SK-N-SH treated with all-trans-retinoic acid at 6 μM for 48 hours (cell line): ENCODE measurements around the gene CHKA.

ENCODE experiments used
- ATAC-seq: fragments of 200-7000 bp; cut with Tn5 transposase; 3 replicates; pipeline ENCODE4 v1.9.1; 2020; ENCODE audit warnings: mild to moderate bottlenecking, moderate library complexity
- ARNTL ChIP-seq: fragments of 450-650 bp; formaldehyde crosslinking; IDR thresholded peaks from 2 replicates; pipeline ENCODE4 v1.5.0; 2020; ENCODE audit warnings: low read depth, mild to moderate bottlenecking, moderate library complexity, borderline replicate concordance
- BACH2 ChIP-seq: fragments of 250-450 bp; sonication (Bioruptor Pico); IDR thresholded peaks from 2 replicates; pipeline ENCODE4 v1.9.0; 2021; ENCODE audit warnings: mild to moderate bottlenecking, borderline replicate concordance
- CSDC2 ChIP-seq: fragments of 250-450 bp; sonication (Bioruptor Pico); IDR thresholded peaks from 2 replicates; pipeline ENCODE4 v1.5.0; 2020; ENCODE audit warnings: mild to moderate bottlenecking, moderate library complexity
- GLIS3 ChIP-seq: fragments of 250-450 bp; sonication (Bioruptor Pico); IDR thresholded peaks from 2 replicates; pipeline ENCODE4 v1.5.0; 2020; ENCODE audit warnings: mild to moderate bottlenecking, moderate library complexity
- ISL1 ChIP-seq: fragments of 250-450 bp; sonication (Bioruptor Pico); IDR thresholded peaks from 2 replicates; pipeline ENCODE4 v2.1.2; 2022; ENCODE audit warnings: mild to moderate bottlenecking, moderate library complexity
- OSR1 ChIP-seq: fragments of 250-450 bp; sonication (Bioruptor Pico); IDR thresholded peaks from 2 replicates; pipeline ENCODE4 v1.8.0; 2022; ENCODE audit warnings: moderate library complexity, mild to moderate bottlenecking, inconsistent platforms
- PPARA ChIP-seq: fragments of 250-450 bp; sonication (Bioruptor Pico); IDR thresholded peaks from 2 replicates; pipeline ENCODE4 v1.5.0; 2020; ENCODE audit warnings: mild to moderate bottlenecking, borderline replicate concordance
- RARB ChIP-seq: fragments of 250-450 bp; sonication (Bioruptor Pico); IDR thresholded peaks from 2 replicates; pipeline ENCODE4 v1.8.0; 2021; ENCODE audit warnings: mild to moderate bottlenecking, moderate library complexity
- SNAI2 ChIP-seq: fragments of 250-450 bp; sonication (Bioruptor Pico); IDR thresholded peaks from 2 replicates; pipeline ENCODE4 v1.5.0; 2020; ENCODE audit warnings: mild to moderate bottlenecking, moderate library complexity
- TOX ChIP-seq: fragments of 250-450 bp; sonication (Bioruptor Pico); IDR thresholded peaks from 2 replicates; pipeline ENCODE4 v1.8.0; 2021; ENCODE audit warnings: mild to moderate bottlenecking, moderate library complexity, borderline replicate concordance
- TSHZ2 ChIP-seq: fragments of 250-450 bp; sonication (Bioruptor Pico); IDR thresholded peaks from 2 replicates; pipeline ENCODE4 v1.5.0; 2020; ENCODE audit warnings: mild to moderate bottlenecking, moderate library complexity
- ZC3H10 ChIP-seq: fragments of 250-450 bp; sonication (Bioruptor Pico); IDR thresholded peaks from 2 replicates; pipeline ENCODE4 v1.5.1; 2021; ENCODE audit warnings: mild to moderate bottlenecking, moderate library complexity
- ZFP3 ChIP-seq: fragments of 250-450 bp; sonication (Bioruptor Pico); IDR thresholded peaks from 2 replicates; pipeline ENCODE4 v1.5.0; 2020; ENCODE audit warnings: mild to moderate bottlenecking, moderate library complexity
- ZFP30 ChIP-seq: fragments of 450-650 bp; formaldehyde crosslinking; IDR thresholded peaks from 2 replicates; pipeline ENCODE4 v1.5.0; 2022; ENCODE audit warnings: mild to moderate bottlenecking, moderate library complexity
- ZNF565 ChIP-seq: fragments of 450-650 bp; formaldehyde crosslinking; conservative IDR thresholded peaks from 2 replicates; pipeline ENCODE4 v1.5.0; 2020; ENCODE audit warnings: low read depth, mild to moderate bottlenecking, moderate library complexity
- ZNF70 ChIP-seq: fragments of 450-650 bp; formaldehyde crosslinking; IDR thresholded peaks from 2 replicates; pipeline ENCODE4 v1.5.0; 2020; ENCODE audit warnings: mild to moderate bottlenecking, moderate library complexity
- ZNF8 ChIP-seq: fragments of 450-650 bp; formaldehyde crosslinking; IDR thresholded peaks from 2 replicates; pipeline ENCODE4 v1.5.0; 2020; ENCODE audit warnings: mild to moderate bottlenecking, moderate library complexity

CHKA gene

GRCh38 chr11:68120273-68121066, 718 bp downstream of the CHKA start:
- no peak for TF ChIP-seq TSHZ2 (CRISPR knock-in tag)
- no peak for TF ChIP-seq ZFP3
- TF ChIP-seq ZNF565 (CRISPR knock-in tag) = no peak
- TF ChIP-seq ZFP30 (CRISPR knock-in tag) = no peak
- ATAC-seq = peak; percentile 4; the same call in 1 of the 3 replicates

GRCh38 chr11:68118706-68119448, 2.3 kb downstream of the CHKA start:
- no peak for ATAC-seq

GRCh38 chr11:68117853-68118470, 3.2 kb downstream of the CHKA start:
- TF ChIP-seq ZNF565 (CRISPR knock-in tag) (no peak), ZC3H10 (CRISPR knock-in tag) (no peak), ARNTL (no peak), OSR1 (CRISPR knock-in tag) (no peak), TOX (CRISPR knock-in tag) (no peak), ISL1 (CRISPR knock-in tag) (no peak), GLIS3 (CRISPR knock-in tag) (no peak), SNAI2 (CRISPR knock-in tag) (no peak), ZFP3 (no peak)
- TF ChIP-seq, all 23 proteins: peak for 0
- no peak for ATAC-seq

More at GRCh38 chr11:68118706-68119448, 2.3 kb downstream of the CHKA start:
- TF ChIP-seq BACH2 (CRISPR knock-in tag) (no peak), TSHZ2 (CRISPR knock-in tag) (no peak), OSR1 (CRISPR knock-in tag) (no peak), ZFP30 (CRISPR knock-in tag) (no peak), ZNF70 (no peak), PPARA (CRISPR knock-in tag) (no peak), ISL1 (CRISPR knock-in tag) (no peak)

GRCh38 chr11:68116974-68117373, 4.2 kb downstream of the CHKA start:
- no peak for ATAC-seq
- TF ChIP-seq ZNF8 (CRISPR knock-in tag) (no peak), PPARA (CRISPR knock-in tag) (no peak), TSHZ2 (CRISPR knock-in tag) (no peak), CSDC2 (no peak), RARB (CRISPR knock-in tag) (no peak), ZFP30 (CRISPR knock-in tag) (no peak)
